ENCODE measurements around the gene TYSND1. TPM values are rescaled to one million over a fixed set of nuclear protein-coding genes. Genes with fewer than 3 reads are reported as not detected.

The TYSND1 gene
- total RNA-seq, 1 experiment from 2014 or later: 39.3 TPM

DNA sequence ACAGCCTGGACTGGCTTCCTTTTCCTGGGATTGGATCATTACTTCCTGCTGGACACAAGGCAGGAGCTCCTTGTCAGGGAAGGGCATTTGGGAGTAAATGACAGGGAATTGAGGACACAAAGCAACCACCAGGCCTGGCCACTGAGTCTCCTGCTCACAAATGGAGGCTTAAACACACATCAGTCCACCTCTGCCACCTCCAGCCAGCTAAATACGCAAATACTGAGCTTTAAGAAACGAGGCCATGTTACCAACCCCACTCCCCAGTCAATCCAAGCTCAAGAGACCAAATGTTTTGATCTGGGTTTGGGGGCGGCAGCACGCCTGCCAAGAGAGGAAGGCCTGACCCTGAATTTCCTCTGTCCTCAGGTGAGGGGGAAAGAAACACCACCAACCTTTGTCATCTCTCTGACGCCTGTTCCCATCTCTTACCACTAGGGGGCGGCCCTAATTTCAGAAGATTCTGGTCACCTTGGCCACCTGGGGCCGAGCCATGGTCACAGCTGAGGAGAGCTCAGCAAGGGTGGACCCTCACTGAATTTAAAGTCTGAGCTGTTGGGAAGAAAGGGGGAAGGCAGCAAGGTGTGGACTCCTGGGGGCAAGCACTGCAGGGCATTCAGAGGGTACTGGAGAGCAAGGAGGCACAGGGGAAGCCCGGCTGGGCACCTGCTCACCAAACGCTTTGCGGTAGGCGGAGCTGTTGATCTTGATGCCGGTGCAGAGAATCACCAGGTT lies 30.4 kb downstream of the TYSND1 start:
- Histone ChIP-seq H3K9me3 (ENCODE audit: control insufficient read depth, insufficient read depth, low read depth, low read length) (no peaks in the 10 kb centered on the region), H3K4me3 (ENCODE audit: low read depth in 2 of 2, low read length in 2 of 2) (no peak overlapping the region), H3K27ac (ENCODE audit: low read length) (no peak overlapping the region), H3K4me1 (ENCODE audit: control insufficient read depth, insufficient read depth, low read length) (no peaks in the 10 kb centered on the region), H3K36me3 (ENCODE audit: control insufficient read depth, insufficient read depth, low read length) (no peaks in the 10 kb centered on the region), H3K27me3 (ENCODE audit: control insufficient read depth, insufficient read depth, low read length) (no peaks in the 10 kb centered on the region)
- in situ Hi-C loops (cut with HindIII; ENCODE audit: low pct_unique_long_range_greater_than_20kb, low sequenced_read_pairs): no loop called here
- POLR2A ChIA-PET: interaction anchor here (0.5 kb wide), 1 partner anchor 148 kb away, joined by 6 read pairs; no protein-coding TSS in a partner anchor
- no TSS peak for BruUV-seq (replicated peaks)
- intact Hi-C loops (cut with micrococcal nuclease; ENCODE audit: unreplicated experiment): no loop called here
- TF ChIP-seq, protein P1, sequence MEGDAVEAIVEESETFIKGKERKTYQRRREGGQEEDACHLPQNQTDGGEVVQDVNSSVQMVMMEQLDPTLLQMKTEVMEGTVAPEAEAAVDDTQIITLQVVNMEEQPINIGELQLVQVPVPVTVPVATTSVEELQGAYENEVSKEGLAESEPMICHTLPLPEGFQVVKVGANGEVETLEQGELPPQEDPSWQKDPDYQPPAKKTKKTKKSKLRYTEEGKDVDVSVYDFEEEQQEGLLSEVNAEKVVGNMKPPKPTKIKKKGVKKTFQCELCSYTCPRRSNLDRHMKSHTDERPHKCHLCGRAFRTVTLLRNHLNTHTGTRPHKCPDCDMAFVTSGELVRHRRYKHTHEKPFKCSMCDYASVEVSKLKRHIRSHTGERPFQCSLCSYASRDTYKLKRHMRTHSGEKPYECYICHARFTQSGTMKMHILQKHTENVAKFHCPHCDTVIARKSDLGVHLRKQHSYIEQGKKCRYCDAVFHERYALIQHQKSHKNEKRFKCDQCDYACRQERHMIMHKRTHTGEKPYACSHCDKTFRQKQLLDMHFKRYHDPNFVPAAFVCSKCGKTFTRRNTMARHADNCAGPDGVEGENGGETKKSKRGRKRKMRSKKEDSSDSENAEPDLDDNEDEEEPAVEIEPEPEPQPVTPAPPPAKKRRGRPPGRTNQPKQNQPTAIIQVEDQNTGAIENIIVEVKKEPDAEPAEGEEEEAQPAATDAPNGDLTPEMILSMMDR (IDR thresholded peaks at IDR 0.05): peak; percentile 99
- no peak for TF ChIP-seq SIN3A (IDR thresholded peaks at IDR 0.05; ENCODE audit: borderline replicate concordance, insufficient read depth, low read depth, low read length)
- peak; percentile 80 for ATAC-seq
- peak; percentile 41 for DNase-seq (ENCODE audit: low read depth, low spot score)
- CTCF ChIA-PET: interaction anchor here (0.6 to 3.2 kb wide), 6 partner anchors 9 to 248 kb away, joined by 3 to 18 read pairs (median 4); partner anchors contain the start of gene TYSND1

DNA sequence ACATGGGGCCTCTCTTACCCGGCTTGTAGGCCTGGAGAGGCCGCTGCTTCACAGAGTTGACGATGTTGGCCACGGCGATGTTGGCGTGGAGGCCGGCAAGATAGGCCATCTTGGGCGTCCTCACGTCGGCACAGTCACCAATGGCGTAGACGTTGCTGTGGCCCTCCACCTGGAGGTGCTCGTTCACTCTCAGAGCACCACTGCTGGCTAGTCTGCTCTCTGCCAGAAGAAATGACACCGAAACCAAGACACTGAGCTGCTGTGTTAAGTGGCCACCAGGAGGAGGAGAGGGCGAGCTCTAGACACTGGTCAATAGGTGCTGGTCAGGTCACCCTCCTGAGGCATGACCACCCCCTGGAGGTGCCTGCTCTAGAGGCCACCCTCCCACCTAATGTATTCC lies 31.6 kb downstream of the TYSND1 start:
- no peak for TF ChIP-seq POLR2AphosphoS5 (IDR thresholded peaks at IDR 0.05; ENCODE audit: low read depth, low read length)
- no peak for TF ChIP-seq TCF7L2 (IDR thresholded peaks at IDR 0.05; ENCODE audit: low read depth, low read length)
- TF ChIP-seq, protein P2, sequence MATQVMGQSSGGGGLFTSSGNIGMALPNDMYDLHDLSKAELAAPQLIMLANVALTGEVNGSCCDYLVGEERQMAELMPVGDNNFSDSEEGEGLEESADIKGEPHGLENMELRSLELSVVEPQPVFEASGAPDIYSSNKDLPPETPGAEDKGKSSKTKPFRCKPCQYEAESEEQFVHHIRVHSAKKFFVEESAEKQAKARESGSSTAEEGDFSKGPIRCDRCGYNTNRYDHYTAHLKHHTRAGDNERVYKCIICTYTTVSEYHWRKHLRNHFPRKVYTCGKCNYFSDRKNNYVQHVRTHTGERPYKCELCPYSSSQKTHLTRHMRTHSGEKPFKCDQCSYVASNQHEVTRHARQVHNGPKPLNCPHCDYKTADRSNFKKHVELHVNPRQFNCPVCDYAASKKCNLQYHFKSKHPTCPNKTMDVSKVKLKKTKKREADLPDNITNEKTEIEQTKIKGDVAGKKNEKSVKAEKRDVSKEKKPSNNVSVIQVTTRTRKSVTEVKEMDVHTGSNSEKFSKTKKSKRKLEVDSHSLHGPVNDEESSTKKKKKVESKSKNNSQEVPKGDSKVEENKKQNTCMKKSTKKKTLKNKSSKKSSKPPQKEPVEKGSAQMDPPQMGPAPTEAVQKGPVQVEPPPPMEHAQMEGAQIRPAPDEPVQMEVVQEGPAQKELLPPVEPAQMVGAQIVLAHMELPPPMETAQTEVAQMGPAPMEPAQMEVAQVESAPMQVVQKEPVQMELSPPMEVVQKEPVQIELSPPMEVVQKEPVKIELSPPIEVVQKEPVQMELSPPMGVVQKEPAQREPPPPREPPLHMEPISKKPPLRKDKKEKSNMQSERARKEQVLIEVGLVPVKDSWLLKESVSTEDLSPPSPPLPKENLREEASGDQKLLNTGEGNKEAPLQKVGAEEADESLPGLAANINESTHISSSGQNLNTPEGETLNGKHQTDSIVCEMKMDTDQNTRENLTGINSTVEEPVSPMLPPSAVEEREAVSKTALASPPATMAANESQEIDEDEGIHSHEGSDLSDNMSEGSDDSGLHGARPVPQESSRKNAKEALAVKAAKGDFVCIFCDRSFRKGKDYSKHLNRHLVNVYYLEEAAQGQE (IDR thresholded peaks at IDR 0.05; ENCODE audit: insufficient read depth in 1 of 2, low read depth in 2 of 2, low read length in 1 of 2): no peak
- TF ChIP-seq, protein P1 (IDR thresholded peaks at IDR 0.05): no peak; the same call in 1 of the 2 replicates
- no peak for TF ChIP-seq SIN3A (IDR thresholded peaks at IDR 0.05; ENCODE audit: borderline replicate concordance, insufficient read depth, low read depth, low read length)
- Histone ChIP-seq H3K27me3 (ENCODE audit: control insufficient read depth, insufficient read depth, low read length) (no peaks in the 10 kb centered on the region), H3K9me3 (ENCODE audit: control insufficient read depth, insufficient read depth, low read depth, low read length) (no peaks in the 10 kb centered on the region), H3K4me1 (ENCODE audit: control insufficient read depth, insufficient read depth, low read length) (no peaks in the 10 kb centered on the region), H3K36me3 (ENCODE audit: control insufficient read depth, insufficient read depth, low read length) (no peaks in the 10 kb centered on the region), H3K27ac (ENCODE audit: low read length) (no peak overlapping the region), H3K4me3 (ENCODE audit: low read depth in 2 of 2, low read length in 2 of 2) (no peak overlapping the region)
- no TSS peak for BruUV-seq (replicated peaks)
- in situ Hi-C loops (cut with HindIII; ENCODE audit: low pct_unique_long_range_greater_than_20kb, low sequenced_read_pairs): no loop called here
- ChIA-PET CTCF (interaction anchor here (0.7 to 3.2 kb wide), 3 partner anchors 31 to 272 kb away, joined by 3 to 18 read pairs (median 3); partner anchors contain the start of gene TYSND1), POLR2A (no interaction called here)
- DNase-seq (ENCODE audit: low read depth, low spot score) (no peak), ATAC-seq (no peak)
- intact Hi-C loops (cut with micrococcal nuclease; ENCODE audit: unreplicated experiment): no loop called here

Data from Panc1 (cell line).